T-helper 2 cell treated with Interferon-gamma antibody and Interleukin-4, amounts not matched to agents 100 ng/mL and 5 ng/mL, for 36 hours (primary cell): ENCODE results near the gene ARHGEF38. TPM values are rescaled to one million over a fixed set of nuclear protein-coding genes. Genes with fewer than 3 reads are reported as not detected.
"Not testable (repeated sequence)": the region's sequence is repeated elsewhere in the genome, so short reads cannot be mapped to it uniquely, and the experiment has no call there.

Experiments
- intact Hi-C: fragments of 100-400 bp; cut with micrococcal nuclease; formaldehyde crosslinking; loops from one replicate; pipeline ENCODE4 v1.15.1; 2023
- total RNA-seq: library from RNA; stranded (reverse); gene quantifications from 2 replicates; pipeline ENCODE4 v1.2.3, GENCODE V29; 2022

The ARHGEF38 gene
- total RNA-seq, 1 donor from 2014 or later, result not detected

DNA sequence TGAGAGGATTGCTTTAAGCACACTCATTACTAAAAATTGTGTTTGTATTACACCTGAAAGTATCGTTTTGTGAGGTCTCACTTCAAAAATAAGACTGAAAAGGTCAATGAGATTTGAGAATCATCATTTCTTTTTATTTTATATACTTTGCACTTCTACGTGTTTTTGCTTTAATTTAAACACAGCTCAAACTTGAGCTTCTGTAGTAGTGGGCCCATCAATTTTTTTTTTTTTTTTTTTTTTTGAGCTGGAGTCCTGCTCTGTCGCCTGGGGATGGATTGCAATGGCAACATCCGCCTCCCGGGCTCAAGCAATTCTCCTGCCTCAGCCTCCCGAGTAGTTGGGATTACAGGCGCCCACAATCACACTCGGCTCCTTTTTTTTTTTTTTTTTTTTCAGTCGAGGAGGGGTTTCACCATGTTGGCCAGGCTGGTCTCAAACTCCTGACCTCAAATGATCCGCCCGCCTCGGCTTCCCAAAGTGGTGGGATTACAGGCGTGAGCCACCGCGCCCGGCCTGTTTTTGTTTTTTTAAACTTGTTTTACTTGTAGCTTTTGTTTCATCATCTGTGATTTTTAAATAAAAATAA lies 157.7 kb downstream of the ARHGEF38 start:
- intact Hi-C loops, result no loop called here

DNA sequence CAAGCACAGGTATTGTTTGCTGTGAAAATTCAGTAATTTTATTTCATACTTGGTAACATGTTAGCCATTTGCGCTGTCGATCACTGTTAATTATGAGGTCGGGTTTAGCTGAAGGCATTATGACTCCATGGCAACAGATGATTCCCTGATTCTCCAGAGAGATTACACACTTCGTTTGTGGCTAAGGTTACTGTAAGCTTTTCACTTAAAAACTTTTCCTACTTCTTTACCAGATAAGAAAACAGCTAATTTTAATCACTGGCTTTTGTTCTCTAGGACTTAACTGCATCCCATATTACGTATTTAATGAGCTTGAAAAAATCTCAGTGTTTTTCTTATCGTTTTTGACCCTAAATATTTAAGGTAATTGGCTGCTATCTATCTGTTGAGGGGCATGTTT lies 158.3 kb downstream of the ARHGEF38 start:
- intact Hi-C loops, result no loop called here

GRCh38 chr4:105712766-105713165 lies 160.3 kb downstream of the ARHGEF38 start:
- intact Hi-C loops, result no loop called here

- intact Hi-C loops, result no loop called here
These were observed 161.7 kb downstream of the ARHGEF38 start for GRCh38 chr4:105714071-105714521.

DNA sequence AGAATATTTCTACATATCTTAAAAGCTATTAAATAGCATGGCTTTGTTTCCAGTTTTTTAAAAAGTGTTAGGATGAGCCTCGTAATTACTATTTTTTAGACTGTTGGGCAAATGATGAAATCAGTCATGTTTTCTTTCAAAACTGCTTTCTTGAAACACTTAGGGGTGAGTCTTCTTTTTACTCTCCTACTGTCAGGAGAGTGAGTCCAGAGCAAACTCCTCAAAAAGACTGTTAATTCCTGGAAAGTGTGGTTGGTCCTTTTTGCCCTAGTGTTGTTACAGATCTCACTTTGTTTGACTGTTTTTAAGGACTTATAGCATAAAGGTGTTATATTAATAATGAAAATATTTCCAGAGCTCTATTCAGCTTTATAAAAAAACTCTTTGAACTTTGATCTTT lies 162.5 kb downstream of the ARHGEF38 start:
- intact Hi-C loops, result loop anchor here (1.0 kb wide), 1 partner anchor 194 kb away; no protein-coding TSS in a partner anchor

GRCh38 chr4:105715692-105716278 lies 163.4 kb downstream of the ARHGEF38 start:
- intact Hi-C loops, result loop anchor here (1.0 kb wide), 2 partner anchors 7 to 194 kb away; partner anchors contain the start of genes GSTCD and INTS12

GRCh38 chr4:105719204-105719603 lies 166.8 kb downstream of the ARHGEF38 start:
- intact Hi-C loops, result no loop called here

DNA sequence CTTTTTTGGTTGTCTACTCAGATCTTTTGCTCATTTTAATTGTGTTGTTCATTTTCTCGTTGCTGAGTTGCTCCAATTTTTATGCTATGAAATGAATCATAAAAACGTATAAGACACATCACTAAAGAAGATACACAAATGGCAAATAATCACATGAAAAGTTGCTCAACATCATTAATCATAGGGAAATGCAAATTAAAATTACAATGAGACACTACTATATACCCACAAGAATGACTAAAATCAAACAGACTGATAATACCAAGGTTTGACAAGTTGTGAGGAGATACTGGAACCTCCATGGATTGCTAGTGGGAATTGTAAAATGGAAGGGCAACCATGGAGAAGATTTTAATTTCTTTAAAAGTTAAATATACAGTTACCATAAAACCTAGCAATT lies 173.2 kb downstream of the ARHGEF38 start:
- intact Hi-C loops, result no loop called here

- intact Hi-C loops, result not testable (repeated sequence)
These were observed 177.5 kb downstream of the ARHGEF38 start for GRCh38 chr4:105729895-105730294.

Other genes with a start within 250 kb of the ARHGEF38 start
- gene PPA2, start 78.6 kb upstream of the ARHGEF38 start, total RNA-seq, result 59.2 and 61.1 TPM in 2 replicates
- 16.7 and 17.2 TPM in 2 replicates for gene INTS12, start 156.1 kb downstream of the ARHGEF38 start, total RNA-seq
- gene GSTCD, start 156.2 kb downstream of the ARHGEF38 start, total RNA-seq, result 13.2 and 15.7 TPM in 2 replicates